Chondrocyte (in vitro differentiated cells): ENCODE measurements around the gene SUV39H2. TPM values are rescaled to one million over a fixed set of nuclear protein-coding genes. Genes with fewer than 3 reads are reported as not detected.
"Not testable (repeated sequence)": the region's sequence is repeated elsewhere in the genome, so short reads cannot be mapped to it uniquely, and the experiment has no call there.

Source experiments
- DNase-seq: peaks from one replicate; pipeline ENCODE4 v3.0.0; 2021; ENCODE audit warnings: mixed read lengths, low spot score
- H3K27ac Mint-ChIP-seq: one replicate; pipeline ENCODE4 v1.8.0; 2021; ENCODE audit warnings: mild to moderate bottlenecking, moderate library complexity, mixed read lengths; ENCODE audit not compliant: unreplicated experiment
- H3K27me3 Mint-ChIP-seq: 2 replicates; pipeline ENCODE4 v1.8.0; 2021; ENCODE audit warnings: low read depth, mixed read lengths
- H3K36me3 Mint-ChIP-seq: 2 replicates; pipeline ENCODE4 v1.8.0; 2021; ENCODE audit warnings: low read depth, mixed read lengths
- H3K4me1 Mint-ChIP-seq: 2 replicates; pipeline ENCODE4 v1.8.0; 2021; ENCODE audit warnings: low read depth, mild to moderate bottlenecking, mixed read lengths
- H3K4me3 Mint-ChIP-seq: one replicate; pipeline ENCODE4 v1.8.0; 2021; ENCODE audit warnings: mild to moderate bottlenecking, moderate library complexity, mixed read lengths; ENCODE audit not compliant: unreplicated experiment
- H3K9me3 Mint-ChIP-seq: 2 replicates; pipeline ENCODE4 v1.8.0; 2021; ENCODE audit warnings: low read depth, mixed read lengths
- total RNA-seq: library from RNA; stranded (reverse); gene quantifications from 3 replicates; pipeline ENCODE4 v1.2.1, GENCODE V29; 2021
- TF ChIP-seq, protein P1 (sequence below): fragments of 200-600 bp; sonication (generic); IDR thresholded peaks from 2 replicates; pipeline ENCODE4 v1.5.0; 2021; ENCODE audit warnings: antibody characterized with exemption, mild to moderate bottlenecking, moderate library complexity

The SUV39H2 gene
- total RNA-seq, 1 donor from 2014 or later = 9.2 TPM

DNA sequence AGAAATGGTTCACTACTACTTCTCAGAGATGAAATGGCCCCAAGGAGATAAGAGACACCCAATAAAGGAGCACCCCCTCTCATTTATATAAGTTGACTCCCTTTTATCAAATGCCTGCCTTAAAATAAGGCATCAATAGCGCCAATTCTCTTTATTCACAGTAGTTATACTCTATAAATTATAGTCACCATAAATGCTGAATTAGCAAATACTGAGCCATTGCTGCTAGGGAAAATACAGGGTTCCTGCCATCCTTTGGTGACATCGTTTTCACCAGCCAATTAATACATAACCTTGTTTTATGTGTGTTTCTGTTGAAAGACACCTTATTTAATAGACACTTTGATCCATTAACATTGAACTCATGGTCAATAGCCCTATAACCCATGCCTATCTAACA lies 46.6 kb downstream of the SUV39H2 start:
- H3K4me1 Mint-ChIP-seq = no peaks in the 10 kb centered on the region
- peaks cover 46% of the 10 kb centered on the region for H3K36me3 Mint-ChIP-seq
- no peak overlapping the region for H3K4me3 Mint-ChIP-seq
- H3K27ac Mint-ChIP-seq = no peak overlapping the region
- DNase-seq = no peak
- H3K27me3 Mint-ChIP-seq = no peaks in the 10 kb centered on the region
- TF ChIP-seq, protein P1, sequence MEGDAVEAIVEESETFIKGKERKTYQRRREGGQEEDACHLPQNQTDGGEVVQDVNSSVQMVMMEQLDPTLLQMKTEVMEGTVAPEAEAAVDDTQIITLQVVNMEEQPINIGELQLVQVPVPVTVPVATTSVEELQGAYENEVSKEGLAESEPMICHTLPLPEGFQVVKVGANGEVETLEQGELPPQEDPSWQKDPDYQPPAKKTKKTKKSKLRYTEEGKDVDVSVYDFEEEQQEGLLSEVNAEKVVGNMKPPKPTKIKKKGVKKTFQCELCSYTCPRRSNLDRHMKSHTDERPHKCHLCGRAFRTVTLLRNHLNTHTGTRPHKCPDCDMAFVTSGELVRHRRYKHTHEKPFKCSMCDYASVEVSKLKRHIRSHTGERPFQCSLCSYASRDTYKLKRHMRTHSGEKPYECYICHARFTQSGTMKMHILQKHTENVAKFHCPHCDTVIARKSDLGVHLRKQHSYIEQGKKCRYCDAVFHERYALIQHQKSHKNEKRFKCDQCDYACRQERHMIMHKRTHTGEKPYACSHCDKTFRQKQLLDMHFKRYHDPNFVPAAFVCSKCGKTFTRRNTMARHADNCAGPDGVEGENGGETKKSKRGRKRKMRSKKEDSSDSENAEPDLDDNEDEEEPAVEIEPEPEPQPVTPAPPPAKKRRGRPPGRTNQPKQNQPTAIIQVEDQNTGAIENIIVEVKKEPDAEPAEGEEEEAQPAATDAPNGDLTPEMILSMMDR = no peak
- no peaks in the 10 kb centered on the region for H3K9me3 Mint-ChIP-seq

DNA sequence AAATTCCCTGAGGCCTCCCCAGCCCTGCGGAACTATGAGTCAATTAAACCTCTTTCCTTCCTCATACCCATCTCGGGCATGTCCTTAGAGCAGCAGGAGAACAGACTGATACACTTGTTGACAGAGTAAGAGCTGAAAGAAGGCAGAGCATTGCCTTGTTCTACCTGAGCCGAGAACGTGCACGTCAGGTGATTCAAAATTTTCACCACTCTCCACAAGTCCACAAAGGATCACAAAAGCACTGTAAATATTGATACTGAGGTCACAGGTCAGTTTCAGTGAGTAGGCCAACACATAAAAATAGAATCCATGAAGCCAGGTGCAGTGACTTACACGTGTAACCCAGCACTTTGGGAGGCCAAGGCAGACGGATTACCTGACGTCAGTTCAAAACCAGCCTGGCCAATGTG lies 47.4 kb downstream of the SUV39H2 start:
- no peaks in the 10 kb centered on the region for H3K27me3 Mint-ChIP-seq
- no peak overlapping the region for H3K4me3 Mint-ChIP-seq
- H3K4me1 Mint-ChIP-seq = no peaks in the 10 kb centered on the region
- no peaks in the 10 kb centered on the region for H3K9me3 Mint-ChIP-seq
- peaks cover 41% of the 10 kb centered on the region for H3K36me3 Mint-ChIP-seq
- TF ChIP-seq, protein P1 = no peak
- H3K27ac Mint-ChIP-seq = no peak overlapping the region
- no peak for DNase-seq

DNA sequence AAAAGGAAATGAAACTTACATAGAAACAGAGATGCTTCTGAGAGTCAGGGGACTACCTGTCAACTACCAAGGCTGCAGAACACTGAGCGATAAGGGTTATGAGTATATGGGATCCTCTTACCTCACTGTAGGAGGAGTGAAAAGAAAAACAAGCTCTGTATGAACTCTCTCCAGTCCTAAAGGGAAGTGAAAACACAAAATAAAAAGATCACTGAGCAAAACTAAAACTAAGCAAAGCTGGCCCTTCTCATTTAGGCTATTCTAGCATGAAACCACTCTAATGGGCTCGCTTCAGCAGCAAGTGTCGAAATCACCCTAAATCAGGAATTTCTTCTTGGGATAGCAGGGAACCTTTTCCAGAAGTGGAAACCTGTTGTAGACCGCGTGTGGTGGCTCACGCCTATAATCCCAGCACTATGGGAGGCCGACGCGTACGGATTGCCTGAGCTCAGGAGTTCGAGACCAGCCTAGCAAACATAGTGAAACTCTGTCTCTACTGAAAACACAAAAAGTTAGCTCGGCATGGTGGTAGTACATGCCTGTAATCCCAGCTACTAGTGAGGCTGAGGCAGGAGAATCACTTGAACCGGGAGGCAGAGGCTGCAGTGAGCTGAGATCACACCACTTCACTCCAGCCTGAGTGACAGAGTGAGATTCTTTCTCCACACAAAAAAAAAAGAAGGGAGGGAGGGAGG lies 48.2 kb downstream of the SUV39H2 start:
- Mint-ChIP-seq H3K27ac (no peak overlapping the region), H3K9me3 (no peaks in the 10 kb centered on the region), H3K4me1 (no peaks in the 10 kb centered on the region), H3K27me3 (no peaks in the 10 kb centered on the region), H3K4me3 (no peak overlapping the region), H3K36me3 (peaks cover 37% of the 10 kb centered on the region)
- TF ChIP-seq, protein P1 = no peak
- no peak for DNase-seq

DNA sequence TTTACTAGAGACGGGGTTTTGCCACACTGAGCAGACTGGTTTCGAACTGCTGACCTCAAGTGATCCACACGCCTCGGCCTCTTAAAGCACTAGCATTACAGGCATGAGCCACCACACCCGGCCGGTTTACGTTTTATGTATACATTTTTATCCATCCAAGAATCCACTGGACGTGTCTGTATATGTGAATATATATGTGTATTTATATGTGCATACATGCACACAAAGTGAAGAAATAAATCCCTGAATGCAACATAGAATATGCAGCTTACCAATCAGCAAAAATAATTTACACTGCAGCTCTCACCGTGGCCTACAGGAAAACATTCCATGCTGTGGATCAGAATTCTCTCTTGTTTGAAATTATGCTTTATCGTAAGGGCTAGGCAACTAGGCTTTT lies 51.9 kb downstream of the SUV39H2 start:
- DNase-seq = no peak
- H3K27ac Mint-ChIP-seq = no peak overlapping the region
- TF ChIP-seq, protein P1 = no peak
- H3K36me3 Mint-ChIP-seq = peaks cover 36% of the 10 kb centered on the region
- H3K4me3 Mint-ChIP-seq = no peak overlapping the region
- H3K9me3 Mint-ChIP-seq = no peaks in the 10 kb centered on the region
- no peaks in the 10 kb centered on the region for H3K27me3 Mint-ChIP-seq
- no peaks in the 10 kb centered on the region for H3K4me1 Mint-ChIP-seq

DNA sequence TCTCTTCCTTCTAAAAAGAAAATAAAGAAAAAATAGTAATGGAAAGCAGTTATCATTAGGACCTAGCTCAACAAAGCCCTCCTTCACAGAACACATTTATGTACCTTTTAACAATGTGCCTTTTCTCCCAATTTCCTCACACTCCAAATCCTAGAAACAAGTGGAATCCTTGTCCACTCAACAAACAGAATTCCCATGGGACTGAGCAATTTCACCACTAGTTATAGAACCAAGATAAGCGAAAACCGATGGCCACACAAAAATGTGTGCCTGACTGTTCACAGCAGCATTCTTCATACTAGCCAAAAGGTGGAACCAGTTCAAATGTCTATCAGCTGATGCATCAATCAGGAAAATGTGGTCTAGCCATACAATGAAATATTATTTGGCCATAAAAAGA lies 57.9 kb downstream of the SUV39H2 start:
- no peaks in the 10 kb centered on the region for H3K9me3 Mint-ChIP-seq
- H3K36me3 Mint-ChIP-seq = peaks cover 22% of the 10 kb centered on the region
- TF ChIP-seq, protein P1 = no peak
- no peak overlapping the region for H3K4me3 Mint-ChIP-seq
- H3K4me1 Mint-ChIP-seq = no peaks in the 10 kb centered on the region
- no peak overlapping the region for H3K27ac Mint-ChIP-seq
- no peaks in the 10 kb centered on the region for H3K27me3 Mint-ChIP-seq
- DNase-seq = no peak

DNA sequence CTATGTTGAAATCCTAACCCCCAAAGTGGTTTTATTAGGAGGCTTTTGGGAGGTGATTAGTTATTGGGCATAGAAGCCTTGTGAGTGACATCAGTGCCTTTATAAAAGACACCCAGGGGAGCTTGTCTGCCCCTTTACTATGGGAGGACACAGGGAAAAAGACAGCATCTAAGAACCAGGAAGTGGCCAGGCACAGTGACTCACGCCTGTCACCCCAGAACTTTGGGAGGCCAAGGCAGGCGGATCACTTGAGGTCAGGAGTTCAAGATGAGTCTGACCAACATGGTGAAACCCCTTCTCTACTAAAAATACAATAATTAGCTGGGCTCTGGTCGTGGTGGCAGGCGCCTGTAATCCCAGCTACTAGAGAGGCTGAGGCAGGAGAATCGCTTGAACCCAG lies 60.3 kb downstream of the SUV39H2 start:
- H3K4me3 Mint-ChIP-seq, DNase-seq, H3K27ac Mint-ChIP-seq, H3K9me3 Mint-ChIP-seq, H3K27me3 Mint-ChIP-seq, H3K4me1 Mint-ChIP-seq: not testable (repeated sequence)
- peaks cover 13% of the 10 kb centered on the region for H3K36me3 Mint-ChIP-seq

DNA sequence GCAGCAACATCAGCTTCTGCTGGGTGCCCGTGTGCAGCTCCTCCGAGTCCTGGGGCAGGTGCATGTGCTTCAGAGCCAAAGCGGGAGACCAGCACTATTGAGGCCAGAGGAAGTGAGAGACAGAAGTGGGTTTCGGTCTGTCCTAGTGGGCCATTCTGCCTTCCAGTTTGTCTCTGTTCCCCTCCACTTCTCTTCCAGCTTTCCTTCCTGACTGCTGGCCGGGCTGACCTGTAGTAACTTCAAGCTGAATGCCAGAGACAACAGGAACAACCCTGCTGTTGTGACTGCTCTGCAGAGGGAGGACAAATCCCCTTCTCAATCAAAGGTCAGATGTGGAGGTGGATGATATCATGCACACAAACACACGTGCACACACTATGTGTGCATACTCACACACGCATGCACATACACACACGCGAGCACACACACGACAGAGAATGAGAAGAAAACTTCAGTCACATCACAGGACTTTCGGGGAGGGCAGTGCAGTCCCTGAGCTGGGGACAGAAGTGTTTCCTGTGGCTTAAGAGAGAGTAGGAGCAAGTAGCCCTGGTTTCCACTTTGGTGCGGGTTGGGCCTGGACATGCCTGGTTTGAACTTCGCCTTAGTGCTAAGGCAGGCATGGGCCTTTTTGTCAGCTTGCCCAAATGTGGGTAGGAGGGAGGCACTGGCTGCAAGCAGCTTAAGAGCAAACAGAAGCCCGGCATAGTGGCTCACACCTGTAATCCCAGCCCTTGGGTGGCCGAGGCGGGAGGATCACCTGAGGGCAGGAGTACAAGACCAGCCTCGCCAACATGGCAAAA lies 63.7 kb downstream of the SUV39H2 start:
- peaks cover 12% of the 10 kb centered on the region for H3K36me3 Mint-ChIP-seq
- H3K4me1 Mint-ChIP-seq, H3K27me3 Mint-ChIP-seq, H3K27ac Mint-ChIP-seq, H3K9me3 Mint-ChIP-seq, H3K4me3 Mint-ChIP-seq, DNase-seq: not testable (repeated sequence)

DNA sequence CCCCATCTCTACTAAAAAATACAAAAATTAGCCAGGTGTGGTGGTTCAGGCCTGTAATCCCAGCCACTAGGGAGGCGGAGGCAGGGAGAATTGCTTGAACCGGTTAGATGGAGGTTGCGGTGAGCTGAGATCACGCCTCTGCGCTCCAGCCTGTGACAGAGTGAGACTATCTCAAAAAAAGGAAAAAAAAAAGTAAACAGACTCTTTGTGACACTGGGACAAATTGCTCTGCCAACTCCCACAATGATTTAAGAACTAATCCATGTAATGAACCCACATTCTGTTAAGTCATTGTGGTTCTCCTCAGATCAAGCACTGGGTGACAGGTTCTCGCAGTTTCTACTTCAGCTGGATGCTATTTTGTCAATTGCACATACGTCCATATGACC lies 64.3 kb downstream of the SUV39H2 start:
- H3K27ac Mint-ChIP-seq, H3K9me3 Mint-ChIP-seq, H3K27me3 Mint-ChIP-seq, H3K4me1 Mint-ChIP-seq, DNase-seq, H3K4me3 Mint-ChIP-seq: not testable (repeated sequence)
- peaks cover 12% of the 10 kb centered on the region for H3K36me3 Mint-ChIP-seq
